ENCODE measurements around the gene PHLDB1.
A peak's percentile ranks its signal among the peaks of the same experiment; 100 is the strongest.

PHLDB1 gene

DNA sequence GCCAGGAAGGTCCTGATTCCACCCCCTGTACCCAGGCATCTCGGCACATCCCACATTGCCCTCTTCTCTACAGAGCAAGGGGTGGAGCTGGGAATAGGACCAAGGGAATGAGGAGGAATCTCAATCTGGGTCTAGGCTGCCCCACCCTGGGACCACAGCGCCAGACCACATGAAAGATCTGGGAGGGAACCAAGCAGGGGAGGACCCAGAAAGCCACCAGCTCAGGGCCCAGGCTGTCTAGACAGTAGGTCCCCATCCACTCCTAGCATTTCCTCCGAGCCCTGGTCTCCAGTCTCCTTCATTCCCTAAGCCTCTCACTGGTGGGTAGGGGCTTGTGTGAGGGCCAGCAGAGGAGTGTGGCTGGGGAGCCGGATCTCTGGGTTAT lies 11.6 kb downstream of the PHLDB1 start:
- Histone ChIP-seq H3K4me3 (ENCODE audit: low read length) (no peak overlapping the region), H3K27ac (ENCODE audit: low read length) (no peak overlapping the region), H3K36me3 (ENCODE audit: control insufficient read depth, low read depth, low read length) (no peaks in the 10 kb centered on the region), H3K27me3 (ENCODE audit: control insufficient read depth, insufficient read depth, low read length) (no peaks in the 10 kb centered on the region), H3K9me3 (ENCODE audit: control insufficient read depth, low read depth, low read length) (no peaks in the 10 kb centered on the region), H3K4me1 (ENCODE audit: control insufficient read depth, low read depth, low read length) (peaks cover 53% of the 10 kb centered on the region), H3K9ac (ENCODE audit: low read length) (no peak overlapping the region)

GRCh38 chr11:118619444-118620197 lies 12.2 kb downstream of the PHLDB1 start:
- H3K4me3 ChIP-seq (ENCODE audit: low read length), result no peak overlapping the region
- no peak overlapping the region for H3K9ac ChIP-seq (ENCODE audit: low read length)
- no peak overlapping the region for H3K27ac ChIP-seq (ENCODE audit: low read length)
- H3K9me3 ChIP-seq (ENCODE audit: control insufficient read depth, low read depth, low read length), result no peaks in the 10 kb centered on the region
- no peaks in the 10 kb centered on the region for H3K36me3 ChIP-seq (ENCODE audit: control insufficient read depth, low read depth, low read length)
- H3K4me1 ChIP-seq (ENCODE audit: control insufficient read depth, low read depth, low read length), result peaks cover 47% of the 10 kb centered on the region
- H3K27me3 ChIP-seq (ENCODE audit: control insufficient read depth, insufficient read depth, low read length), result no peaks in the 10 kb centered on the region

- no peaks in the 10 kb centered on the region for H3K27me3 ChIP-seq (ENCODE audit: control insufficient read depth, insufficient read depth, low read length)
- no peaks in the 10 kb centered on the region for H3K9me3 ChIP-seq (ENCODE audit: control insufficient read depth, low read depth, low read length)
- peak overlapping the region; percentile 76 for H3K4me3 ChIP-seq (ENCODE audit: low read length)
- peaks cover 40% of the 10 kb centered on the region for H3K4me1 ChIP-seq (ENCODE audit: control insufficient read depth, low read depth, low read length)
- H3K9ac ChIP-seq (ENCODE audit: low read length), result no peak overlapping the region
- H3K36me3 ChIP-seq (ENCODE audit: control insufficient read depth, low read depth, low read length), result peaks cover 7% of the 10 kb centered on the region
- no peak overlapping the region for H3K27ac ChIP-seq (ENCODE audit: low read length)
Measured at GRCh38 chr11:118620529-118621070, 13.2 kb downstream of the PHLDB1 start.

DNA sequence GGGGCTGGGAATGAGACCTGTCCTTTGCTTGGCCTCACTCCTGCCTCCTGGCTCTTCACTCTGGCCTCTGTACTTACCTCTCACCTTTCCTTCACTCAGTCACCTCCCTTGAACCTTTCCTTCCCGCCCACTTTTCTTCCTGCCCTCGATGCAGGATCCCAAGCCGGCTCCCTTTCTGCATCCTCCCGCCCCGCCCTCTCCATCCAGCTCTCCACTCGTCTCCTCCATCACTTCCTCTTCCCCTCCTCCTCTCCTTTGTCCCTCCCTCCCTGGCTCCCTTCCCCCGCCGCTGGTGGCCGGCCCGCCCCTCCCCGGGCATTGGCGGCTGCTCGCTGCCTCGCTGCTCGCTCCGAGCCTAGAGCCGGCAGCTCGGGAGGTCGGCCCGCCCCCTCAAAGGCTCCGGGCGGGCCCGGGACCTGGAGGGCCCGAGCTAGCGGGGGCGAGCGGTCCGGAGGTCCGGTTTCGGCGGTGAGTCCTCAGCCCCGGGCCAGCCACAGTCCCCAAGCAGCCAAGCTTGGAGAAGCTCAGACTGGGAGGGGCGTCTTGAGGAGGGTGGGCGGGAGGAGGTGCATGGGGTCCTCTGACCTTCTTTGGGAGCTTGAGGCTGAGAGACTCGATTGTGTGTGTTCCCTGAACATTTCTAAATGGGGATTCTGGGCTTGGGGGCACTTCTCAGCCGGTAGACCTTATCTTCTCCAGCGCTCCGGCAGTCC lies 13.8 kb downstream of the PHLDB1 start:
- H3K4me3 ChIP-seq (ENCODE audit: low read length), result peak overlapping the region; percentile 76
- H3K9me3 ChIP-seq (ENCODE audit: control insufficient read depth, low read depth, low read length), result no peaks in the 10 kb centered on the region
- H3K27me3 ChIP-seq (ENCODE audit: control insufficient read depth, insufficient read depth, low read length), result no peaks in the 10 kb centered on the region
- peaks cover 34% of the 10 kb centered on the region for H3K4me1 ChIP-seq (ENCODE audit: control insufficient read depth, low read depth, low read length)
- peak overlapping the region; percentile 6 for H3K27ac ChIP-seq (ENCODE audit: low read length)
- peak overlapping the region; percentile 75 for H3K9ac ChIP-seq (ENCODE audit: low read length)
- H3K36me3 ChIP-seq (ENCODE audit: control insufficient read depth, low read depth, low read length), result peaks cover 8% of the 10 kb centered on the region

DNA sequence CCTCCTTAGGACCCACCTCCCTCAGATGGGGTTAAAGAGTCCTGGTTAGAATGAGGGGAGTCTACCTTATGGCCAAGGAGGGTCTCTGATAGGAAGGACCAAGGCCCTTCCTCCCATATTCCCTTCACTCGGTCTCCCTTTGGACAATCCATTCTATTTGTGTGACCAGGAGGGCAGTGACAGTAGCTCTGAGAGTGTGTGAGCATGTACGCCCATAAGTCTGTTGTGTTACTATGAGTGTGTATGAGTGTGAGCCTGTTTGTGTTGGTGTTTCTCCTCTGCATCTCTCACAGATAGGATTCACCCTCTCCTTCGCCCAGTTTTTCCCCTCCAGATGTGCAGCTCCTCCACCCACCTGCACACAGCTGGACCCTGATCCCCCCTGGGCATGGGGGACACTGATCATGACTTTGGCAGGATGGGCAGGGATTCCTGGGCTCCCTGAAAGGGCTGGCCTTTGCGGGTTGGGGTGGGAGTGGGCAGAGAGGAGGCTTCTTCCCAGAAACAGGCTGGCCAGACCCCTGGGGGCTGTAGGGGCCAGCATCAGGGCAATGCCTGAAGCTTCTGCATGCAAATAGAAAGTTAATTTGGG lies 14.5 kb downstream of the PHLDB1 start:
- peaks cover 29% of the 10 kb centered on the region for H3K4me1 ChIP-seq (ENCODE audit: control insufficient read depth, low read depth, low read length)

DNA sequence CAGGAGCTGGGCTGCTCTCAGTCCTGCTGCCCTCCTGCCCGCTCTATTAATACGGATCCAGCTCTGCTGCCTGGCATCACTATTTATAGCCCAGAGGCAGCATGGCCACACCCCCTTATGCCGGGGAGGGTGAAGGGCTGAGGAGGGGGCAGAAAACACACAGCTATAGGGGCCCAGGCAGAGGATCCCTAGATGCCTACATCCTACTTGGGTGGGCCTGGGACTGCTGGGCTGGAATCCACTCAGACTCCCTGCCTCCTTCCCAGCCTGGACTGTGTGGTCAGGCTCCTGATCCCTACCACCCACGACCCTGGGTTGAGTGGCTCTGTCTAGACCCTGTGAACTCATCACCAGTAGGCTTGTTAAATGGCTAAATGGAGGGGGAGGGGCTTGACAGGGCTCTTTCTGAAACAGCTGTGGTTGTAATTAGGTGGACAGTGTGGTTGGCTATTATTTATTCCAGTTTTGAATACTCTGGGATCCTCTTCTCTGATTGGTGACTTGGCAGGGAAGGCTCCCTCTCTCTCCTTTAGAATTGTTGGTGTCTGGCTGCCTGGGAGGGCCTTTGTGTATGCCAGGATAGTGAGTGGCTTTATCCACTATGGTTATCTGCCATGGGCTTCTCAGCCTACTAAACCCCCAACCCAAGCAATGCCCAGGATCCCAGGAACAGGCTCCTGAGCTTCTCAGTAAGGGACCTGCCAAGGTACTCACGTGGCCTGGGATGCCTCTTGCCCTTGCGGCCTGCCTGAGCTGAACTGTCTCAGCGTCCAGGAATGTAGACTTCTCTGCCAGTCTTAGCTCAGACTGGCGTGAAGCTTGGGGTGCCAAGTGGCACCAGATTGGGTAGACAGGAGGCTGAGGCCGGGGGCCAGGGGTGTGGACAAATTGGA lies 15.2 kb downstream of the PHLDB1 start:
- Histone ChIP-seq H3K36me3 (ENCODE audit: control insufficient read depth, low read depth, low read length) (peaks cover 16% of the 10 kb centered on the region), H3K27ac (ENCODE audit: low read length) (no peak overlapping the region), H3K27me3 (ENCODE audit: control insufficient read depth, insufficient read depth, low read length) (no peaks in the 10 kb centered on the region), H3K4me3 (ENCODE audit: low read length) (peak overlapping the region; percentile 76), H3K4me1 (ENCODE audit: control insufficient read depth, low read depth, low read length) (peaks cover 29% of the 10 kb centered on the region), H3K9me3 (ENCODE audit: control insufficient read depth, low read depth, low read length) (no peaks in the 10 kb centered on the region), H3K9ac (ENCODE audit: low read length) (no peak overlapping the region)

More for the DNA sequence above, 14.5 kb downstream of the PHLDB1 start:
- Histone ChIP-seq H3K9ac (ENCODE audit: low read length) (peak overlapping the region; percentile 75), H3K27ac (ENCODE audit: low read length) (peak overlapping the region; percentile 6), H3K36me3 (ENCODE audit: control insufficient read depth, low read depth, low read length) (peaks cover 8% of the 10 kb centered on the region), H3K4me3 (ENCODE audit: low read length) (peak overlapping the region; percentile 76), H3K9me3 (ENCODE audit: control insufficient read depth, low read depth, low read length) (no peaks in the 10 kb centered on the region), H3K27me3 (ENCODE audit: control insufficient read depth, insufficient read depth, low read length) (no peaks in the 10 kb centered on the region)

GRCh38 chr11:118623269-118623655 lies 15.8 kb downstream of the PHLDB1 start:
- H3K9me3 ChIP-seq (ENCODE audit: control insufficient read depth, low read depth, low read length), result no peaks in the 10 kb centered on the region
- H3K27me3 ChIP-seq (ENCODE audit: control insufficient read depth, insufficient read depth, low read length), result no peaks in the 10 kb centered on the region
- H3K9ac ChIP-seq (ENCODE audit: low read length), result no peak overlapping the region
- H3K27ac ChIP-seq (ENCODE audit: low read length), result no peak overlapping the region
- no peak overlapping the region for H3K4me3 ChIP-seq (ENCODE audit: low read length)
- H3K4me1 ChIP-seq (ENCODE audit: control insufficient read depth, low read depth, low read length), result peaks cover 22% of the 10 kb centered on the region
- H3K36me3 ChIP-seq (ENCODE audit: control insufficient read depth, low read depth, low read length), result peaks cover 21% of the 10 kb centered on the region

- H3K9me3 ChIP-seq (ENCODE audit: control insufficient read depth, low read depth, low read length), result no peaks in the 10 kb centered on the region
- H3K27ac ChIP-seq (ENCODE audit: low read length), result no peak overlapping the region
- no peaks in the 10 kb centered on the region for H3K27me3 ChIP-seq (ENCODE audit: control insufficient read depth, insufficient read depth, low read length)
- no peak overlapping the region for H3K9ac ChIP-seq (ENCODE audit: low read length)
- H3K36me3 ChIP-seq (ENCODE audit: control insufficient read depth, low read depth, low read length), result peaks cover 29% of the 10 kb centered on the region
- H3K4me3 ChIP-seq (ENCODE audit: low read length), result no peak overlapping the region
- H3K4me1 ChIP-seq (ENCODE audit: control insufficient read depth, low read depth, low read length), result peaks cover 20% of the 10 kb centered on the region
Measured at GRCh38 chr11:118625036-118625690, 17.7 kb downstream of the PHLDB1 start.

GRCh38 chr11:118625976-118626375 lies 18.6 kb downstream of the PHLDB1 start:
- Histone ChIP-seq H3K36me3 (ENCODE audit: control insufficient read depth, low read depth, low read length) (peaks cover 29% of the 10 kb centered on the region), H3K9me3 (ENCODE audit: control insufficient read depth, low read depth, low read length) (no peaks in the 10 kb centered on the region), H3K27ac (ENCODE audit: low read length) (no peak overlapping the region), H3K9ac (ENCODE audit: low read length) (no peak overlapping the region), H3K4me1 (ENCODE audit: control insufficient read depth, low read depth, low read length) (peaks cover 15% of the 10 kb centered on the region), H3K27me3 (ENCODE audit: control insufficient read depth, insufficient read depth, low read length) (no peaks in the 10 kb centered on the region), H3K4me3 (ENCODE audit: low read length) (no peak overlapping the region)

DNA sequence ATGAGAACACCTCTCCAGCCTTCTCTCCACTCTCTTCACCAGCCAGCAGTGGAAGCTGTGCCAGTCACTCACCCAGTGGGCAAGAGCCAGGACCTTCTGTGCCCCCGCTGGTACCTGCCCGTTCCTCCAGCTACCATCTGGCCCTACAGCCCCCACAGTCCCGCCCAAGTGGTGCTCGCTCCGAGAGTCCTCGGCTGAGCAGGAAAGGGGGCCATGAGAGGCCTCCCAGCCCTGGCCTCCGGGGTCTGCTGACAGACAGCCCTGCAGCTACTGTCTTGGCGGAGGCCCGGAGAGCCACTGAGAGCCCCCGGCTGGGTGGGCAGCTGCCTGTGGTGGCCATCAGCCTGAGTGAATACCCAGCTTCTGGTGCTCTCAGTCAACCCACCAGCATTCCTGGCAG lies 20.2 kb downstream of the PHLDB1 start:
- peaks cover 5% of the 10 kb centered on the region for H3K4me1 ChIP-seq (ENCODE audit: control insufficient read depth, low read depth, low read length)
- H3K27ac ChIP-seq (ENCODE audit: low read length), result no peak overlapping the region
- peaks cover 35% of the 10 kb centered on the region for H3K36me3 ChIP-seq (ENCODE audit: control insufficient read depth, low read depth, low read length)
- no peaks in the 10 kb centered on the region for H3K9me3 ChIP-seq (ENCODE audit: control insufficient read depth, low read depth, low read length)
- no peak overlapping the region for H3K9ac ChIP-seq (ENCODE audit: low read length)
- no peak overlapping the region for H3K4me3 ChIP-seq (ENCODE audit: low read length)
- H3K27me3 ChIP-seq (ENCODE audit: control insufficient read depth, insufficient read depth, low read length), result no peaks in the 10 kb centered on the region

Measured in iPS-18a (cell line).